Right cardiac atrium (tissue), 5 donors: ENCODE data around the gene ORAI2. TPM values are rescaled to one million over a fixed set of nuclear protein-coding genes. Genes with fewer than 3 reads are reported as not detected.
A peak's percentile ranks its signal among the peaks of the same experiment; 100 is the strongest.
"Not testable (repeated sequence)": the region's sequence is repeated elsewhere in the genome, so short reads cannot be mapped to it uniquely, and the experiment has no call there.

Experiments used
- ATAC-seq, 2 donors: fragments of 200-7000 bp; cut with Tn5 transposase; one replicate each; pipeline versions ENCODE4 v1.8.0 to v1.9.1; 2020; ENCODE audit warnings: moderate library complexity in 2 of 2, mild to moderate bottlenecking in 1 of 2
- DNase-seq, 3 donors: peaks; one replicate each; pipeline ENCODE4 v3.0.0-alpha.2; 2020
- H3K27ac ChIP-seq: one replicate; pipeline ENCODE4 v1.5.1; 2013; ENCODE audit warnings: mild to moderate bottlenecking, low read length, control low read depth, moderate library complexity
- H3K27me3 ChIP-seq: one replicate; pipeline ENCODE4 v1.6.1; 2013; ENCODE audit not compliant: control insufficient read depth, insufficient read depth
- H3K4me1 ChIP-seq: one replicate; pipeline ENCODE4 v1.6.1; 2013; ENCODE audit warnings: low read length; ENCODE audit not compliant: control insufficient read depth, insufficient read depth
- H3K4me3 ChIP-seq: one replicate; pipeline ENCODE4 v1.5.1; 2013; ENCODE audit warnings: low read length, control low read depth
- H3K9me3 ChIP-seq: one replicate; pipeline ENCODE4 v1.6.1; 2013; ENCODE audit warnings: low read length; ENCODE audit not compliant: control insufficient read depth
- WGBS: extraction: QIAGEN DNeasy Blood & Tissue Kit; methylation state at CpG from one replicate; pipeline ENCODE4 v1.1.7; 2013; 5-methylcytosine and 5-hydroxymethylcytosine counted together
- intact Hi-C, 4 donors: fragments of 100-400 bp; cut with DNase I; formaldehyde crosslinking; loops; one replicate each; pipeline versions ENCODE4 v1.11.0 to v1.14.0; 2022 to 2023
- polyA plus RNA-seq: library from polyadenylated mRNA; stranded (reverse); fragments of 200-250 nt; gene quantifications from one replicate; pipeline ENCODE4 v1.2.3, GENCODE V29; 2013
- total RNA-seq, 4 donors: library from RNA; stranded (reverse); fragmentation: NEBNext Ultra II Directional; extraction: Animal tissue kit (Norgen Biotek cat#: 25700); gene quantifications; one replicate each; pipeline ENCODE4 v1.2.1, GENCODE V29; 2021
- donor health status: healthy with polysubstance abuse.
- donor health status: DM: no; HTN: yes; CAD: no.
- donor health status: DM: no; HTN: no; CAD: no.
- donor health status: DM: no; HTN: yes; CAD: no; lungs with severe emphysema.
- donor health status: DM: yes; HTN: yes; CAD: no.

The ORAI2 gene
- total and polyA plus RNA-seq, 5 donors = 2.9 to 7.4 (median 4.3) TPM

- no peak for ATAC-seq
- WGBS = 76% methylated on average over 20 of the region's 20 CpGs
- Histone ChIP-seq H3K4me1 (no peaks in the 10 kb centered on the region), H3K4me3 (no peak overlapping the region), H3K27me3 (no peaks in the 10 kb centered on the region), H3K9me3 (no peaks in the 10 kb centered on the region), H3K27ac (no peak overlapping the region)
- intact Hi-C loops = no loop called here
- peak; percentile 2 to 60 (median 57) for DNase-seq
These were observed 36.8 kb downstream of the ORAI2 start for GRCh38 chr7:102469972-102470825.

GRCh38 chr7:102471791-102472125, 38.4 kb downstream of the ORAI2 start:
- intact Hi-C loops = no loop called here
- 82% methylated on average over 6 of the region's 6 CpGs for WGBS
- Histone ChIP-seq H3K27ac (no peak overlapping the region), H3K27me3 (no peaks in the 10 kb centered on the region), H3K9me3 (no peaks in the 10 kb centered on the region), H3K4me3 (no peak overlapping the region), H3K4me1 (no peaks in the 10 kb centered on the region)
- peak in 2 of 3 donors; percentile 9 to 31 for DNase-seq
- no peak for ATAC-seq

- H3K27ac ChIP-seq = no peak overlapping the region
- H3K27me3 ChIP-seq = no peaks in the 10 kb centered on the region
- peak; percentile 22 to 65 (median 50) for DNase-seq
- intact Hi-C loops = no loop called here
- no peak overlapping the region for H3K4me3 ChIP-seq
- WGBS = 69% methylated on average over 31 of the region's 31 CpGs
- H3K4me1 ChIP-seq = no peaks in the 10 kb centered on the region
- H3K9me3 ChIP-seq = no peaks in the 10 kb centered on the region
- ATAC-seq = no peak
These were observed 39.0 kb downstream of the ORAI2 start for GRCh38 chr7:102472126-102473041.

- no peaks in the 10 kb centered on the region for H3K4me1 ChIP-seq
- no peaks in the 10 kb centered on the region for H3K9me3 ChIP-seq
- intact Hi-C loops = no loop called here
- DNase-seq (peak; percentile 13 to 58 (median 50)), ATAC-seq (no peak)
- H3K27me3 ChIP-seq = no peaks in the 10 kb centered on the region
- no peak overlapping the region for H3K27ac ChIP-seq
- 79% methylated on average over 23 of the region's 23 CpGs for WGBS
- H3K4me3 ChIP-seq = no peak overlapping the region
These were observed 40.1 kb downstream of the ORAI2 start for GRCh38 chr7:102473271-102473991.

GRCh38 chr7:102474116-102474515, 40.7 kb downstream of the ORAI2 start:
- intact Hi-C loops, H3K27me3 ChIP-seq, ATAC-seq, H3K4me1 ChIP-seq, H3K4me3 ChIP-seq, H3K27ac ChIP-seq, H3K9me3 ChIP-seq: not testable (repeated sequence)
- 83% methylated on average over 9 of the region's 14 CpGs for WGBS
- peak; percentile 1 to 22 (median 7) for DNase-seq

- H3K9me3 ChIP-seq, intact Hi-C loops, H3K4me3 ChIP-seq, H3K4me1 ChIP-seq, H3K27ac ChIP-seq, ATAC-seq, H3K27me3 ChIP-seq: not testable (repeated sequence)
- DNase-seq = peak; percentile 4 to 36 (median 20)
- WGBS = 77% methylated on average over 11 of the region's 19 CpGs
These were observed 41.5 kb downstream of the ORAI2 start for GRCh38 chr7:102474736-102475435.

GRCh38 chr7:102478314-102479208, 45.2 kb downstream of the ORAI2 start, which contains the start of gene POLR2J:
Gene POLR2J, minus strand, starts transcription at chr7:102478922. Its CDS starts 62 bp downstream, at chr7:102478860.
- WGBS = under 1% methylated on average over 43 of the region's 72 CpGs
- H3K27me3 ChIP-seq, H3K9me3 ChIP-seq, intact Hi-C loops, H3K4me3 ChIP-seq, H3K4me1 ChIP-seq, H3K27ac ChIP-seq: not testable (repeated sequence)
- ATAC-seq = peak; percentile 94 to 96
- peak; percentile 72 to 97 (median 95) for DNase-seq

- WGBS = 5% methylated on average over 2 of the region's 10 CpGs
- H3K4me1 ChIP-seq, H3K27ac ChIP-seq, intact Hi-C loops, H3K9me3 ChIP-seq, H3K27me3 ChIP-seq, H3K4me3 ChIP-seq: not testable (repeated sequence)
- ATAC-seq = peak in 1 of 2 donors; percentile 51
- peak in 1 of 3 donors; percentile 8 for DNase-seq
These were observed 45.8 kb downstream of the ORAI2 start for GRCh38 chr7:102479209-102479584.

- H3K27ac ChIP-seq, ATAC-seq, H3K9me3 ChIP-seq, intact Hi-C loops, H3K27me3 ChIP-seq, H3K4me3 ChIP-seq, H3K4me1 ChIP-seq: not testable (repeated sequence)
- peak; percentile 40 to 75 (median 75) for DNase-seq
- 5% methylated on average over 6 of the region's 11 CpGs for WGBS
These were observed 46.7 kb downstream of the ORAI2 start for GRCh38 chr7:102479982-102480637.
